Measurements from ENCODE around the gene LIPT1. TPM values are rescaled to one million over a fixed set of nuclear protein-coding genes. Genes with fewer than 3 reads are reported as not detected.

LIPT1 gene
- total RNA-seq, 2 experiments from 2014 or later, result 7.5 to 7.9 TPM

DNA sequence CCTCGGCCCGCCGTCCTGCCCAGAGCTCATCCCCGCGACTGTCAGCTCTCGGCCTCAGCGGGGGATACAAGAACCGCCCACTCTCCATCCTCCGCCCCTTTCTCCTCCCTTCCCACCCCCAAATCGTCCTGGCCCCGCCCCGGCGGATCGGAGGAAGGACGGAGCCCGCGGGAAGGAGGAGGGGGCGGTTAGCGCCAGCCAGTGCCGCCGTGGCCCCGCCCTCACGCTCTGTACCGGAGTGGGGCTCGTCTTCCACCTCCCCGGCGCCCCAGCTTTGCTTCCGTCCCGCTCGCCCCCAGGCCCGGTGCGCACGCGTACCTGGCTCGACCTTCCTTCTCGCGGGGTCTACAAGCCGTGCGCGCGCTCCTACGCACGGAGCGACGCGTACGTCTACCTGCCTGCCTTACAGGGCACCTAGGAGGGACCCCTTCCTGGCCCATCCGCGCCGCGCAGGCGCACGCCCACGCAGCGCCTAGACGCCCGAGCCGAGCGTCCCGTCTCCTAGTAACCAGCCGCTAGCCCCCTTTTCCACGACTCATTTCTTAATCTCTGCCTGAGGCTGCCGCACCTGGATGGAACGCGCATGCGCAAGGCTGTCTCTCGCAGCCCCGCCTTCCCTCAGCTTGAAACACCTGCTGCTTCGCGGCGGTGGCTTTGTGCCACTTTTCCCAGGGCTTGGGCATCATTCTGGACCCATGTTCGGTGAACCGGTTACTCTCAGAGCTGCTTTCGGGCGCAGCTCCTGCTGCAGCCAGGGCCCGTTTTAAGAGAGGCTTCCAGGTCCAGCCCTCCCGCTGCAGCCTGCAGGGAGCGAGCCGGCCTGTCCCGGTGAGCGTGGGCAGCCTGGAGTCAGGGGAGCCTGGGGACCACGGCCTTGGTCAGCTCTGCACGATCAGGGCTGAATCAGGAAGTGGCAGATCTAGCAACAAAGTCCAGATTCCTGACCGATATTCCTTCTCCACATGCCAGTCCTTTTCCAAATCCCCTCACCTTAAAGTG, 13.4 kb upstream of the LIPT1 start, which contains the start of gene C2orf15:
Gene C2orf15 (plus strand): TSS at position 598 of the 999 bp plus-strand sequence. CDS start 8,852 bp downstream, outside the sequence.
- H3K4me3 Mint-ChIP-seq, result peak within 1 kb of the TSS; percentile 94
- POLR2A ChIA-PET, result interaction anchor here (0.5 to 2.0 kb wide), 8 partner anchors 11 to 427 kb away, joined by 3 to 13 read pairs (median 6); partner anchors contain the start of genes EIF5B, LIPT1, MITD1 and MRPL30
- ATAC-seq (peak; percentile 93), DNase-seq (peak; percentile 96)
- H3K4me1 Mint-ChIP-seq (ENCODE audit: low read depth), result peaks cover 21% of the 10 kb centered on the region
- H3K36me3 Mint-ChIP-seq (ENCODE audit: low read depth), result peaks cover 2% of the 10 kb centered on the region
- CTCF ChIA-PET, result interaction anchor here (0.7 to 2.7 kb wide), 7 partner anchors 13 to 492 kb away, joined by 3 to 21 read pairs (median 4); partner anchors contain the start of genes LIPT1 and TSGA10
- H3K27ac Mint-ChIP-seq, result peak within 1 kb of the TSS; percentile 94
- peaks cover 2% of the 10 kb centered on the region for H3K27me3 Mint-ChIP-seq (ENCODE audit: low read depth)
- H3K9me3 Mint-ChIP-seq (ENCODE audit: insufficient read depth), result no peaks in the 10 kb centered on the region

DNA sequence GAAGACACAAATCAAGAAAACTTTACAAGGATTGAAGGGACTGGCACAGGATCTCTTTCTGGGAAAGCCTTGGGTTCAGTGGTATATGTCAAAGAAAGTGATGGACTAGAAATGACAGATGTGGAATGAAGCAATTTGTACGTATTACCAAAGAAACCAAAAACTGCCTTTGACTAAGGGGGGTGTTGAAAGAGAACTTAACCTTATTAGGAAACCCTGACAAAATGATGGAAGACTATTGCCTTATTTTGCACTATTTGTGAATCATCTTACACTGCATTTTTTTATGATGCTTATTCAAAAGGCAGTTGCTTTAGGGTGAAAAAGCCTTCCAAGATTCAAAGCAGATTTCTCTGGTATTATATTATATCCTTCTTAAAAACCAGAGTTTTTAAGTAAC, 4.1 kb upstream of the LIPT1 start:
- Mint-ChIP-seq H3K27ac (no peak overlapping the region), H3K36me3 (ENCODE audit: low read depth) (peaks cover 3% of the 10 kb centered on the region), H3K4me3 (no peak overlapping the region), H3K27me3 (ENCODE audit: low read depth) (no peaks in the 10 kb centered on the region), H3K4me1 (ENCODE audit: low read depth) (peaks cover 19% of the 10 kb centered on the region), H3K9me3 (ENCODE audit: insufficient read depth) (no peaks in the 10 kb centered on the region)
- ATAC-seq (no peak), DNase-seq (no peak)
- CTCF ChIA-PET, result interaction anchor here (0.6 kb wide), 1 partner anchor 173 kb away, joined by 3 read pairs; no protein-coding TSS in a partner anchor
- POLR2A ChIA-PET, result no interaction called here

GRCh38 chr2:99152199-99152895, 2.4 kb upstream of the LIPT1 start:
- peaks cover 34% of the 10 kb centered on the region for H3K4me1 Mint-ChIP-seq (ENCODE audit: low read depth)
- CTCF ChIA-PET, result no interaction called here

GRCh38 chr2:99153921-99154604, 704 bp upstream of the LIPT1 start:
- ChIA-PET POLR2A (interaction anchor here (0.6 to 2.1 kb wide), 8 partner anchors 8 to 382 kb away, joined by 3 to 18 read pairs (median 5); partner anchors contain the start of genes C2orf15, MITD1 and MRPL30), CTCF (interaction anchor here (0.6 to 3.6 kb wide), 5 partner anchors 13 to 70 kb away, joined by 3 to 21 read pairs (median 4); partner anchors contain the start of genes C2orf15, MITD1 and MRPL30)
- Mint-ChIP-seq H3K9me3 (ENCODE audit: insufficient read depth) (no peaks in the 10 kb centered on the region), H3K36me3 (ENCODE audit: low read depth) (peaks cover 20% of the 10 kb centered on the region), H3K4me1 (ENCODE audit: low read depth) (peaks cover 34% of the 10 kb centered on the region), H3K27me3 (ENCODE audit: low read depth) (no peaks in the 10 kb centered on the region), H3K4me3 (peak overlapping the region; percentile 79), H3K27ac (peak overlapping the region; percentile 95)
- ATAC-seq (no peak), DNase-seq (no peak)

More at GRCh38 chr2:99152199-99152895, 2.4 kb upstream of the LIPT1 start:
- Mint-ChIP-seq H3K9me3 (ENCODE audit: insufficient read depth) (no peaks in the 10 kb centered on the region), H3K27me3 (ENCODE audit: low read depth) (no peaks in the 10 kb centered on the region), H3K36me3 (ENCODE audit: low read depth) (peaks cover 13% of the 10 kb centered on the region), H3K4me3 (no peak overlapping the region), H3K27ac (no peak overlapping the region)
- ATAC-seq, result no peak
- POLR2A ChIA-PET, result interaction anchor here (2.0 kb wide), 1 partner anchor 11 kb away, joined by 9 read pairs; the partner anchor contains the start of gene C2orf15
- no peak for DNase-seq

GRCh38 chr2:99156891-99157290, 2.1 kb downstream of the LIPT1 start:
- POLR2A ChIA-PET, result interaction anchor here (1.6 kb wide), 1 partner anchor 15 kb away, joined by 4 read pairs; the partner anchor contains the start of gene C2orf15
- H3K4me1 Mint-ChIP-seq (ENCODE audit: low read depth), result peaks cover 34% of the 10 kb centered on the region

GRCh38 chr2:99158599-99158998, 3.8 kb downstream of the LIPT1 start:
- POLR2A ChIA-PET, result no interaction called here
- DNase-seq (no peak), ATAC-seq (no peak)
- CTCF ChIA-PET, result interaction anchor here (0.5 to 2.6 kb wide), 6 partner anchors 9 to 38 kb away, joined by 3 to 23 read pairs (median 4); partner anchors contain the start of genes MITD1 and MRPL30
- H3K4me3 Mint-ChIP-seq, result no peak overlapping the region
- peaks cover 33% of the 10 kb centered on the region for H3K36me3 Mint-ChIP-seq (ENCODE audit: low read depth)
- H3K4me1 Mint-ChIP-seq (ENCODE audit: low read depth), result peaks cover 33% of the 10 kb centered on the region
- no peaks in the 10 kb centered on the region for H3K9me3 Mint-ChIP-seq (ENCODE audit: insufficient read depth)
- no peak overlapping the region for H3K27ac Mint-ChIP-seq
- H3K27me3 Mint-ChIP-seq (ENCODE audit: low read depth), result no peaks in the 10 kb centered on the region

More at GRCh38 chr2:99156891-99157290, 2.1 kb downstream of the LIPT1 start:
- no peak for ATAC-seq
- Mint-ChIP-seq H3K27me3 (ENCODE audit: low read depth) (no peaks in the 10 kb centered on the region), H3K27ac (peak overlapping the region; percentile 18), H3K4me3 (no peak overlapping the region), H3K9me3 (ENCODE audit: insufficient read depth) (no peaks in the 10 kb centered on the region), H3K36me3 (ENCODE audit: low read depth) (peaks cover 29% of the 10 kb centered on the region)
- no peak for DNase-seq
- CTCF ChIA-PET, result interaction anchor here (1.1 to 2.6 kb wide), 4 partner anchors 11 to 23 kb away, joined by 3 to 23 read pairs (median 8); partner anchors contain the start of genes C2orf15, MITD1 and MRPL30

- peaks cover 23% of the 10 kb centered on the region for H3K4me1 Mint-ChIP-seq (ENCODE audit: low read depth)
- no peaks in the 10 kb centered on the region for H3K27me3 Mint-ChIP-seq (ENCODE audit: low read depth)
- no peak overlapping the region for H3K27ac Mint-ChIP-seq
- DNase-seq (no peak), ATAC-seq (no peak)
- no peak overlapping the region for H3K4me3 Mint-ChIP-seq
- H3K9me3 Mint-ChIP-seq (ENCODE audit: insufficient read depth), result no peaks in the 10 kb centered on the region
- CTCF ChIA-PET, result interaction anchor here (1.4 to 2.6 kb wide), 2 partner anchors 8 to 25 kb away, joined by 5 to 23 read pairs; no protein-coding TSS in a partner anchor
- H3K36me3 Mint-ChIP-seq (ENCODE audit: low read depth), result peaks cover 37% of the 10 kb centered on the region
- POLR2A ChIA-PET, result no interaction called here
These were observed 4.8 kb downstream of the LIPT1 start for GRCh38 chr2:99159594-99159993.

GRCh38 chr2:99166218-99166617, 11.5 kb downstream of the LIPT1 start:
- peaks cover 12% of the 10 kb centered on the region for H3K4me1 Mint-ChIP-seq (ENCODE audit: low read depth)
- no peak overlapping the region for H3K27ac Mint-ChIP-seq
- H3K36me3 Mint-ChIP-seq (ENCODE audit: low read depth), result peaks cover 52% of the 10 kb centered on the region
- H3K4me3 Mint-ChIP-seq, result no peak overlapping the region
- ChIA-PET CTCF (interaction anchor here (1.2 to 3.7 kb wide), 3 partner anchors 8 to 14 kb away, joined by 3 to 23 read pairs (median 4); partner anchors contain the start of genes LIPT1 and TSGA10), POLR2A (no interaction called here)
- ATAC-seq (no peak), DNase-seq (no peak)
- no peaks in the 10 kb centered on the region for H3K9me3 Mint-ChIP-seq (ENCODE audit: insufficient read depth)
- no peaks in the 10 kb centered on the region for H3K27me3 Mint-ChIP-seq (ENCODE audit: low read depth)

DNA sequence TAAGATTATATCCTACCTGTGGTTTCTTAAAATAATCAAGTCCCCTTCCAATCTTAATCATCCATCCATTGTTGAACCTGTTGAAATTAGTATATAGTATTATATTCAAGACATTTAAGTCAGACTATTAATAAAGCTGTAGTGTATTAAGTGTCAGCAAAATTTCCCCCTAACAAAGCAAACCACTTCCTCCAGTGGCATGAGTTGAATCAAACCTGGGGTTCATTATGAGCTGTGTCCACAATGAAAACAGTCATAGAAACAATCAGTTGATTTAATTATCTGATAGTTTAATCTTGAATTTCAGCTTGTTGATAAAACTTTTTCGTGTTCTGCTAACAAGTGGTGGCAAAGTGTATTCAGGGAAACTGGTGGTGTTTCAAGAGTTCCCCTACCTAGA, 14.8 kb downstream of the LIPT1 start:
- Mint-ChIP-seq H3K27me3 (ENCODE audit: low read depth) (no peaks in the 10 kb centered on the region), H3K27ac (no peak overlapping the region), H3K9me3 (ENCODE audit: insufficient read depth) (no peaks in the 10 kb centered on the region), H3K4me3 (no peak overlapping the region), H3K4me1 (ENCODE audit: low read depth) (peaks cover 12% of the 10 kb centered on the region), H3K36me3 (ENCODE audit: low read depth) (peaks cover 58% of the 10 kb centered on the region)
- ChIA-PET CTCF (interaction anchor here (0.6 to 3.7 kb wide), 2 partner anchors 11 to 16 kb away, joined by 3 to 23 read pairs; no protein-coding TSS in a partner anchor), POLR2A (no interaction called here)
- DNase-seq (no peak), ATAC-seq (no peak)

DNA sequence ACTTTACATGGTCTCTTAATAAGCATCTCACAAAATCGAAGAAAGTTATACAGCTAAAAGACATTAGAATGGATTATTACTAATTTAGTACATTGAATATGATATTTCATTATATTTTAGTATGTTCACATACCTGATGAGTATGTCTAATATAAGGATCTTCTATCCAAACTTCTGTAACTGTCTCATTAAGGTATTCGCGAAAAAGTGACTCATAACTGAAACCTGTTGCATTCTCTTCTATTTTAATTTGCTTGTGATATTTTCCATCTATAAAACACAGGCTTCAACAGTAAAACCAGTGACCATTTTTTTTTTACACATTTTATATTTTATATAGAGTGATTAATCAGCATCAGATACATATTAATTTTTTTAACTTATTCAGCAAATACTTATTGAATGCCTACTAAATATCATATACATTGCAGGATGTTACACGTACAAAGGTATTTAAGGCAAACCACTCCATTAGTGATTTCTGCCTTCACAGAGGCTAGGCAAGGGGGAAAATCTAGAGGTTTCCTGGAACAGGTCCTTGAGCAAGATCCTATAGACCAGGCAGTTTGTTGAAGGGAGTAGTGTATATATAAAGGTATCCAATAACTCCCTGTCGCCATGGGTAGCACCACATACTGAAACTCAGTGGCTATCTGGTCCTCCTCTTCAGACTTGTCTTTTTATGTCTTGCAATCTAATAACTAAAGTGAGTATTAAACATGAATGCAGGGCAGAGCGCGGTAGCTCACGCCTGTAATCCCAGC, 16.8 kb downstream of the LIPT1 start:
- ChIA-PET POLR2A (no interaction called here), CTCF (no interaction called here)
- Mint-ChIP-seq H3K9me3 (ENCODE audit: insufficient read depth) (no peaks in the 10 kb centered on the region), H3K27ac (no peak overlapping the region), H3K4me3 (no peak overlapping the region), H3K36me3 (ENCODE audit: low read depth) (peaks cover 44% of the 10 kb centered on the region), H3K27me3 (ENCODE audit: low read depth) (no peaks in the 10 kb centered on the region), H3K4me1 (ENCODE audit: low read depth) (peaks cover 20% of the 10 kb centered on the region)
- DNase-seq (no peak), ATAC-seq (no peak)

Data from activated CD8-positive, alpha-beta T cell treated with anti-CD3 and anti-CD28 coated beads, Interleukin-2, amount 10 ng/mL, durations not matched to agents 7 days and 5 days (primary cell).